H1 (cell line): ENCODE data around the gene THRB. TPM values are rescaled to one million over a fixed set of nuclear protein-coding genes. Genes with fewer than 3 reads are reported as not detected.

Experiments used
- CTCF ChIA-PET: fragments of 300-600 bp; sonication (Branson Sonifier 250); formaldehyde crosslinking; loops from one replicate; lab custom pipeline; 2021; ENCODE audit not compliant: partially characterized antibody; lab: Charles Lee
- POLR2A ChIA-PET: fragments of 300-600 bp; sonication (Branson Sonifier 250); formaldehyde crosslinking; loops from one replicate; lab custom pipeline; 2021; ENCODE audit warnings: inconsistent platforms; ENCODE audit not compliant: partially characterized antibody; lab: Charles Lee
- DNase-seq, 2 experiments: peaks; one replicate each; pipeline versions ENCODE4 v3.0.0 to v3.0.0-alpha.2; 2010 to 2022; ENCODE audit warnings: low spot score in 2 of 2, low read depth in 1 of 2, mixed read lengths in 1 of 2
- FAIRE-seq: peaks from 2 replicates; lab custom pipeline; 2011; peaks lifted over from hg19 to GRCh38; lab: Jason Lieb, UNC
- H2AFZ ChIP-seq: 2 replicates; pipeline ENCODE4 v1.8.1; 2012; ENCODE audit warnings: low read length, inconsistent platforms
- H2AK5ac ChIP-seq: 2 replicates; pipeline ENCODE4 v1.6.1; 2013; ENCODE audit warnings: low read depth, low read length
- H2BK120ac ChIP-seq: replicated peaks from 2 replicates; pipeline ENCODE3; 2013; ENCODE audit warnings: low read depth, low read length, inconsistent platforms
- H2BK12ac ChIP-seq: 2 replicates; pipeline ENCODE4 v1.6.1; 2013; ENCODE audit warnings: low read depth, low read length
- H2BK15ac ChIP-seq: 2 replicates; pipeline ENCODE4 v1.6.1; 2013; ENCODE audit warnings: low read length
- H2BK20ac ChIP-seq: 2 replicates; pipeline ENCODE4 v1.6.1; 2013; ENCODE audit warnings: low read length
- H2BK5ac ChIP-seq: 2 replicates; pipeline ENCODE4 v1.6.1; 2013; ENCODE audit warnings: low read depth, low read length
- H3K14ac ChIP-seq: 2 replicates; pipeline ENCODE4 v1.6.1; 2013; ENCODE audit warnings: inconsistent platforms; ENCODE audit not compliant: insufficient read length
- H3K18ac ChIP-seq: 2 replicates; pipeline ENCODE4 v1.6.1; 2013; ENCODE audit warnings: low read length; ENCODE audit errors: extremely low read depth
- H3K23ac ChIP-seq: 2 replicates; pipeline ENCODE4 v1.6.1; 2013; ENCODE audit warnings: inconsistent platforms; ENCODE audit not compliant: insufficient read length
- H3K23me2 ChIP-seq: 2 replicates; pipeline ENCODE4 v1.6.1; 2013; ENCODE audit warnings: low read depth, low read length
- H3K27ac ChIP-seq: 2 replicates; pipeline ENCODE4 v1.6.1; 2011; ENCODE audit warnings: low read depth, low read length, inconsistent platforms
- H3K27me3 ChIP-seq, 4 experiments: replicated peaks in 1 of 4; 1 replicate in 1 of 4; 2 replicates in 3 of 4; pipeline versions ENCODE4 v1.6.1 to v1.8.1; 2011 to 2013; ENCODE audit warnings: low read length in 3 of 4, mild to moderate bottlenecking in 3 of 4, inconsistent platforms in 2 of 4, mixed read lengths in 2 of 4, moderate library complexity in 1 of 4; ENCODE audit not compliant: control insufficient read depth in 3 of 4, insufficient read depth in 3 of 4; ENCODE audit errors: extremely low read depth in 1 of 4
- H3K36me3 ChIP-seq, 4 experiments: 2 replicates each; pipeline versions ENCODE4 v1.6.1 to v1.8.1; 2011 to 2013; ENCODE audit warnings: mild to moderate bottlenecking in 4 of 4, low read length in 3 of 4, moderate library complexity in 2 of 4, control low read depth in 1 of 4, inconsistent platforms in 1 of 4; ENCODE audit not compliant: insufficient read depth in 4 of 4, control insufficient read depth in 2 of 4
- H3K4ac ChIP-seq: replicated peaks from 2 replicates; pipeline ENCODE3; 2013; ENCODE audit warnings: low read length, low read depth, mixed read lengths, inconsistent platforms; ENCODE audit not compliant: insufficient read length
- H3K4me1 ChIP-seq, 4 experiments: replicated peaks in 1 of 4; 1 replicate in 1 of 4; 2 replicates in 3 of 4; pipeline versions ENCODE4 v1.6.1 to v1.8.1; 2011 to 2013; ENCODE audit warnings: low read length in 3 of 4, inconsistent platforms in 2 of 4, mixed read lengths in 1 of 4; ENCODE audit not compliant: insufficient read depth in 4 of 4, control insufficient read depth in 3 of 4
- H3K4me2 ChIP-seq, 2 experiments: 2 replicates each; pipeline versions ENCODE4 v1.6.1 to v1.8.1; 2011 to 2013; ENCODE audit warnings: low read depth in 2 of 2, low read length in 2 of 2, control low read depth in 1 of 2, inconsistent platforms in 1 of 2, mild to moderate bottlenecking in 1 of 2; ENCODE audit not compliant: insufficient read depth in 1 of 2
- H3K4me3 ChIP-seq, 4 experiments: fragments of 200-600, 300-600 bp in 1 of 4; sonication (generic), shearing (Covaris generic), sonication (Bioruptor Twin) in 1 of 4; 2 replicates each; pipeline versions ENCODE4 v1.5.1 to v1.8.1; 2011 to 2016; ENCODE audit warnings: low read length in 4 of 4, low read depth in 3 of 4, control low read depth in 2 of 4, inconsistent platforms in 2 of 4, mild to moderate bottlenecking in 2 of 4, mixed read lengths in 1 of 4, moderate library complexity in 1 of 4; ENCODE audit not compliant: insufficient read depth in 2 of 4; ENCODE audit errors: extremely low read depth in 1 of 4
- H3K56ac ChIP-seq: replicated peaks from 2 replicates; pipeline ENCODE3; 2013; ENCODE audit warnings: low read depth, mild to moderate bottlenecking, mixed read lengths, low read length, inconsistent platforms; ENCODE audit not compliant: insufficient read length
- H3K79me1 ChIP-seq: 2 replicates; pipeline ENCODE4 v1.6.1; 2013; ENCODE audit warnings: low read depth, low read length, control low read depth
- H3K79me2 ChIP-seq, 2 experiments: 2 replicates each; pipeline versions ENCODE4 v1.6.1 to v1.8.1; 2012 to 2013; ENCODE audit warnings: low read length in 2 of 2, mild to moderate bottlenecking in 2 of 2, inconsistent platforms in 1 of 2; ENCODE audit not compliant: insufficient read depth in 2 of 2, control insufficient read depth in 1 of 2
- H3K9ac ChIP-seq, 4 experiments: replicated peaks in 1 of 4; 1 replicate in 1 of 4; 2 replicates in 3 of 4; pipeline versions ENCODE4 v1.6.1 to v1.8.1; 2011 to 2013; ENCODE audit warnings: low read depth in 3 of 4, low read length in 3 of 4, control low read depth in 2 of 4, mild to moderate bottlenecking in 2 of 4, moderate library complexity in 2 of 4, inconsistent platforms in 1 of 4; ENCODE audit errors: extremely low read depth in 1 of 4
- H3K9me3 ChIP-seq, 2 experiments: 2 replicates each; pipeline versions ENCODE4 v1.6.1 to v1.8.1; 2012 to 2013; ENCODE audit warnings: mild to moderate bottlenecking in 2 of 2, moderate library complexity in 2 of 2, control low read depth in 1 of 2, inconsistent platforms in 1 of 2, low read depth in 1 of 2, low read length in 1 of 2, mixed read lengths in 1 of 2; ENCODE audit not compliant: insufficient read depth in 2 of 2
- H4K20me1 ChIP-seq, 2 experiments: replicated peaks in 1 of 2; 2 replicates each; pipeline versions ENCODE3 to v1.8.1; 2011 to 2013; ENCODE audit warnings: inconsistent platforms in 2 of 2, low read length in 2 of 2, mild to moderate bottlenecking in 1 of 2; ENCODE audit not compliant: insufficient read depth in 2 of 2, control insufficient read depth in 1 of 2
- H4K5ac ChIP-seq: 2 replicates; pipeline ENCODE4 v1.6.1; 2013; ENCODE audit warnings: low read length, low read depth, mixed read lengths, inconsistent platforms; ENCODE audit not compliant: insufficient read length
- H4K8ac ChIP-seq: 2 replicates; pipeline ENCODE4 v1.8.0; 2013; ENCODE audit warnings: mild to moderate bottlenecking, moderate library complexity, low read length, inconsistent platforms; ENCODE audit not compliant: insufficient read depth; ENCODE audit errors: extremely low read depth
- H4K91ac ChIP-seq: replicated peaks from 2 replicates; pipeline ENCODE3; 2013; ENCODE audit warnings: low read length, mixed read lengths, inconsistent platforms; ENCODE audit not compliant: insufficient read length
- CHD1 ChIP-seq: IDR thresholded peaks from 2 replicates; pipeline ENCODE4 v1.6.1; 2012; ENCODE audit warnings: low read depth, low read length, improper control_type of control experiment
- GABPA ChIP-seq: IDR thresholded peaks from 2 replicates; pipeline ENCODE4 v1.6.1; 2011; ENCODE audit warnings: mild to moderate bottlenecking, low read length, moderate library complexity, borderline replicate concordance; ENCODE audit not compliant: insufficient read depth
- KDM1A ChIP-seq: fragments of 200-600, 300-600 bp; sonication (generic); IDR thresholded peaks from 2 replicates; pipeline ENCODE4 v1.7.1; 2016; ENCODE audit warnings: mild to moderate bottlenecking, low read length, borderline replicate concordance
- WGBS, 2 experiments: shearing (Covaris generic) in 1 of 2; methylation state at CpG; one replicate each; pipeline versions ENCODE4 v1.1.6 to v1.1.7; 2013 to 2015; ENCODE audit warnings: low lambda C conversion rate in 2 of 2, mixed read lengths in 2 of 2, inconsistent platforms in 1 of 2, low coverage in 1 of 2, missing lambda C conversion rate in 1 of 2; ENCODE audit not compliant: insufficient replicate concordance in 2 of 2, insufficient coverage in 1 of 2, insufficient read length in 1 of 2; ENCODE audit errors: extremely low coverage in 1 of 2, missing lambda C conversion rate in 1 of 2; 5-methylcytosine and 5-hydroxymethylcytosine counted together
- polyA plus RNA-seq, 7 experiments: library from polyadenylated mRNA; depleted of rRNA in 3 of 7; stranded (reverse) in 5 of 7; unstranded in 2 of 7; fragments of >200 nt in 5 of 7; fragments of 200-250 nt in 2 of 7; gene quantifications; 1 replicate in 5 of 7; 2 replicates in 1 of 7; 4 replicates in 1 of 7; pipeline versions ENCODE4 v1.2.1 to v1.2.3, GENCODE V29; 2011 to 2013; ENCODE audit warnings: missing spikeins in 2 of 7, mixed read lengths in 2 of 7
- total RNA-seq: library from RNA; stranded (reverse); fragmentation: NEBNext Ultra II Directional; extraction: Animal tissue kit (Norgen Biotek cat#: 25700); gene quantifications from 2 replicates; pipeline ENCODE4 v1.2.1, GENCODE V29; 2021

THRB gene
- total and polyA plus RNA-seq, 2 of the 8 experiments (the other 6 are each of a cell fraction or from before 2014, with no cell fraction given): 0.98 to 3.9 TPM

- H2AFZ ChIP-seq: no peak overlapping the region
- no peaks in the 10 kb centered on the region for H3K9me3 ChIP-seq
- DNase-seq (no peak), FAIRE-seq (no peak)
- H2BK12ac ChIP-seq: no peak overlapping the region
- ChIA-PET POLR2A (no interaction called here), CTCF (interaction anchor here (1.0 kb wide), 2 partner anchors 15 to 24 kb away, joined by 3 read pairs; no protein-coding TSS in a partner anchor)
- H4K91ac ChIP-seq: no peak overlapping the region
- H3K14ac ChIP-seq: no peak overlapping the region
- no peak overlapping the region for H2BK20ac ChIP-seq
- H3K4me3 ChIP-seq: no peak overlapping the region
- H4K20me1 ChIP-seq: no peaks in the 10 kb centered on the region
- H3K56ac ChIP-seq: no peak overlapping the region
- H3K27ac ChIP-seq: no peak overlapping the region
- H3K79me1 ChIP-seq: no peaks in the 10 kb centered on the region
- H3K18ac ChIP-seq: no peak overlapping the region
- no peak overlapping the region for H2AK5ac ChIP-seq
- TF ChIP-seq CHD1 (no peak), GABPA (no peak), KDM1A (no peak)
- peaks cover 0 to 12% (median 9%) of the 10 kb centered on the region in 4 experiments; a peak in 5 of 7 replicates for H3K4me1 ChIP-seq
- no peak overlapping the region for H4K5ac ChIP-seq
- no peak overlapping the region for H3K23ac ChIP-seq
- 100% methylated on average over 1 of the region's 1 CpG; no CpG with 5 or more reads in 1 of the 2 experiments for WGBS, 2 experiments
- no peak overlapping the region for H2BK5ac ChIP-seq
- no peak overlapping the region for H2BK120ac ChIP-seq
- no peak overlapping the region for H3K4me2 ChIP-seq
- no peak overlapping the region for H3K9ac ChIP-seq
- H3K79me2 ChIP-seq: no peaks in the 10 kb centered on the region
- H2BK15ac ChIP-seq: no peak overlapping the region
- no peaks in the 10 kb centered on the region for H3K27me3 ChIP-seq
- no peaks in the 10 kb centered on the region for H3K36me3 ChIP-seq
- H3K4ac ChIP-seq: no peak overlapping the region
- H4K8ac ChIP-seq: no peak overlapping the region
- no peaks in the 10 kb centered on the region for H3K23me2 ChIP-seq
Observed at GRCh38 chr3:24502690-24503089, 8.0 kb upstream of the THRB start.
